Dermis blood vessel endothelial cell (primary cell): ENCODE results near the gene KBTBD6. TPM values are rescaled to one million over a fixed set of nuclear protein-coding genes. Genes with fewer than 3 reads are reported as not detected.
"Not testable (repeated sequence)": the region's sequence is repeated elsewhere in the genome, so short reads cannot be mapped to it uniquely, and the experiment has no call there.

Experiments used
- DNase-seq: peaks from one replicate; pipeline ENCODE4 v3.0.0; 2010
- total RNA-seq: library from RNA; depleted of rRNA; stranded (reverse); fragments of >200 nt; gene quantifications from 2 replicates; pipeline ENCODE4 v1.2.3, GENCODE V29; 2014

The KBTBD6 gene
- total RNA-seq, 1 donor from 2014 or later: 10.4 TPM

GRCh38 chr13:41133951-41134350, 1.3 kb upstream of the KBTBD6 start:
- no peak for DNase-seq

- not testable (repeated sequence) for DNase-seq
Observed at GRCh38 chr13:41131660-41132511, 716 bp downstream of the KBTBD6 start.

GRCh38 chr13:41131189-41131588, 1.4 kb downstream of the KBTBD6 start:
- not testable (repeated sequence) for DNase-seq

GRCh38 chr13:41130356-41130755, 2.2 kb downstream of the KBTBD6 start:
- DNase-seq: peak; percentile 5

GRCh38 chr13:41127701-41128100, 4.9 kb downstream of the KBTBD6 start:
- no peak for DNase-seq

GRCh38 chr13:41122838-41123237, 9.8 kb downstream of the KBTBD6 start:
- DNase-seq: peak; percentile 3

- no peak for DNase-seq
Observed at GRCh38 chr13:41117869-41118268, 14.7 kb downstream of the KBTBD6 start.

GRCh38 chr13:41111454-41111853, 21.1 kb downstream of the KBTBD6 start:
- no peak for DNase-seq

- DNase-seq: no peak
Observed at GRCh38 chr13:41107584-41108014, 25.0 kb downstream of the KBTBD6 start.

- no peak for DNase-seq
Observed at GRCh38 chr13:41107104-41107571, 25.5 kb downstream of the KBTBD6 start.

- DNase-seq: no peak
Observed at GRCh38 chr13:41099986-41100385, 32.6 kb downstream of the KBTBD6 start.

GRCh38 chr13:41098761-41099160, 33.8 kb downstream of the KBTBD6 start:
- no peak for DNase-seq

- not testable (repeated sequence) for DNase-seq
Observed at GRCh38 chr13:41095681-41096080, 36.9 kb downstream of the KBTBD6 start.

- no peak for DNase-seq
Observed at GRCh38 chr13:41085961-41086585, 46.5 kb downstream of the KBTBD6 start.

GRCh38 chr13:41079725-41080124, 52.9 kb downstream of the KBTBD6 start:
- no peak for DNase-seq

Other genes starting within 250 kb of the KBTBD6 start
- 95.5 and 124 TPM in 2 replicates for gene ELF1, start 113.5 kb downstream of the KBTBD6 start, total RNA-seq
- 9.1 and 9.5 TPM in 2 replicates for gene WBP4, start 71.3 kb downstream of the KBTBD6 start, total RNA-seq
- gene KBTBD7, start 61.8 kb upstream of the KBTBD6 start, total RNA-seq: 7.3 and 9.0 TPM in 2 replicates
- gene MTRF1, start 130.8 kb upstream of the KBTBD6 start, total RNA-seq: 11.7 and 14.5 TPM in 2 replicates
- 10.0 and 12.8 TPM in 2 replicates for gene NAA16, start 178.5 kb upstream of the KBTBD6 start, total RNA-seq